ENCODE data around the gene LHX6. TPM values are rescaled to one million over a fixed set of nuclear protein-coding genes. Genes with fewer than 3 reads are reported as not detected.

Gene LHX6
- total RNA-seq, 1 experiment from 2014 or later: 0.62 TPM

DNA sequence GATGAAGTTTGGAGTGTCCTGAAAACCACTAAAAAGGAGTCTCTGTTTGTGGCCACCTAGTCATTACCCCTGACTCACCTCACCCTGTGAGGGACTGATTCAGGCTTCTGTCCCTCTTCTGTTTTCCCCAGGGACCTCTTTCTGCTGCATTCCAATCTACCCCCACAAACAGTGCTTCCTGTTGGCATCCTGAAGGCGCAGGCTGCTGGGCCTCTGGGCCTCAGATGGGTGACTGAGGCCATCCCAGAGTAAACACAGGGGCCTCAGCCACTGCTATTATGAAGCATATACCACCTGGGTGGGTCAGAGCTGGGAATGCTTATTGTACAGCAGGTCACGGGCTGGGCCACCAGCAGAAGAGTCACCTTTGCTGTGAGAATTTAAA is 49.1 kb downstream of the LHX6 start:
- intact Hi-C loops (cut with micrococcal nuclease; ENCODE audit: unreplicated experiment): no loop called here
- BruUV-seq (replicated peaks): no TSS peak
- ChIA-PET CTCF (no interaction called here), POLR2A (no interaction called here)
- H3K27me3 ChIP-seq (ENCODE audit: control insufficient read depth, insufficient read depth, low read length): peaks cover 3% of the 10 kb centered on the region; the same call in 1 of the 2 replicates
- no peaks in the 10 kb centered on the region; the same call in 1 of the 2 replicates for H3K4me1 ChIP-seq (ENCODE audit: control insufficient read depth, insufficient read depth, low read length)
- no peaks in the 10 kb centered on the region for H3K9me3 ChIP-seq (ENCODE audit: control insufficient read depth, insufficient read depth, low read depth, low read length)
- no peaks in the 10 kb centered on the region for H3K36me3 ChIP-seq (ENCODE audit: control insufficient read depth, insufficient read depth, low read length)
- no peak overlapping the region for H3K27ac ChIP-seq (ENCODE audit: low read length)
- TF ChIP-seq SIN3A (IDR thresholded peaks at IDR 0.05; ENCODE audit: borderline replicate concordance, insufficient read depth, low read depth, low read length) (no peak), TCF7L2 (IDR thresholded peaks at IDR 0.05; ENCODE audit: low read depth, low read length) (no peak)
- TF ChIP-seq, protein P1, sequence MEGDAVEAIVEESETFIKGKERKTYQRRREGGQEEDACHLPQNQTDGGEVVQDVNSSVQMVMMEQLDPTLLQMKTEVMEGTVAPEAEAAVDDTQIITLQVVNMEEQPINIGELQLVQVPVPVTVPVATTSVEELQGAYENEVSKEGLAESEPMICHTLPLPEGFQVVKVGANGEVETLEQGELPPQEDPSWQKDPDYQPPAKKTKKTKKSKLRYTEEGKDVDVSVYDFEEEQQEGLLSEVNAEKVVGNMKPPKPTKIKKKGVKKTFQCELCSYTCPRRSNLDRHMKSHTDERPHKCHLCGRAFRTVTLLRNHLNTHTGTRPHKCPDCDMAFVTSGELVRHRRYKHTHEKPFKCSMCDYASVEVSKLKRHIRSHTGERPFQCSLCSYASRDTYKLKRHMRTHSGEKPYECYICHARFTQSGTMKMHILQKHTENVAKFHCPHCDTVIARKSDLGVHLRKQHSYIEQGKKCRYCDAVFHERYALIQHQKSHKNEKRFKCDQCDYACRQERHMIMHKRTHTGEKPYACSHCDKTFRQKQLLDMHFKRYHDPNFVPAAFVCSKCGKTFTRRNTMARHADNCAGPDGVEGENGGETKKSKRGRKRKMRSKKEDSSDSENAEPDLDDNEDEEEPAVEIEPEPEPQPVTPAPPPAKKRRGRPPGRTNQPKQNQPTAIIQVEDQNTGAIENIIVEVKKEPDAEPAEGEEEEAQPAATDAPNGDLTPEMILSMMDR (IDR thresholded peaks at IDR 0.05): no peak
- H3K4me3 ChIP-seq (ENCODE audit: low read depth in 2 of 2, low read length in 2 of 2): no peak overlapping the region
- DNase-seq (ENCODE audit: low read depth, low spot score) (no peak), ATAC-seq (no peak)
- in situ Hi-C loops (cut with HindIII; ENCODE audit: low pct_unique_long_range_greater_than_20kb, low sequenced_read_pairs): no loop called here

DNA sequence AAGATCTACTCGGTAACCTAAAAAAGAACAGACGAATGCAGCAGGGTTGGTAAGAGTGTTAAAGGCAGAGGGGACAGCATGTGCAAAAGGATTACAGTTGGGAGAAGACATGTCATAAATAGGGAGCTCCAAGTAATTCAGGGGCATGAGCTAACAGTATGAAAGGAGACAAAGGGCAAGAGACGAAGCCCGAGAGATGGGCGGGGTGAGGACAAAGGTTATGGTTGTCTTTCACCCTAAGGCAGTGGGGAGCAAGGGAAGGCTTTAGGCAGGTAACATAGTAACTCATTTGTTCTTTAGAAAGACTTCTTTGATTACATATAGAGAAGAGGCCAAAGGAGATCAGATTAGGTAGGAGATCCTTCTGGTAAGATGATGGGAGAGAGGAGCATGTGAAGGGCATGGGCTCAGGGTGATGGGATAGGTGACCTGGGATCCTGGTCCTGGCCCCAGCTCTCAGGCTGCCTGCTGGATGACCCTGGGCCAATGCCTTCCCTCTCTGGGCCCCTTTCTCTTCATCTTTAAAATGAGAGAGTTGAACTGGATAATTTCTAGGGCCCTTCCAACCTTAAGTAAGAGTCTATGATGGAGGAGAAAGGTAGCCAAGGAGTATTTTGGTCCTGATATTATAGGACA is 49.6 kb downstream of the LHX6 start:
- H3K27me3 ChIP-seq (ENCODE audit: control insufficient read depth, insufficient read depth, low read length): peaks cover 3% of the 10 kb centered on the region; the same call in 1 of the 2 replicates
- no peaks in the 10 kb centered on the region for H3K9me3 ChIP-seq (ENCODE audit: control insufficient read depth, insufficient read depth, low read depth, low read length)
- ChIA-PET POLR2A (no interaction called here), CTCF (no interaction called here)
- H3K27ac ChIP-seq (ENCODE audit: low read length): no peak overlapping the region
- intact Hi-C loops (cut with micrococcal nuclease; ENCODE audit: unreplicated experiment): no loop called here
- DNase-seq (ENCODE audit: low read depth, low spot score) (no peak), ATAC-seq (no peak)
- in situ Hi-C loops (cut with HindIII; ENCODE audit: low pct_unique_long_range_greater_than_20kb, low sequenced_read_pairs): no loop called here
- no TSS peak for BruUV-seq (replicated peaks)
- H3K36me3 ChIP-seq (ENCODE audit: control insufficient read depth, insufficient read depth, low read length): no peaks in the 10 kb centered on the region
- no peaks in the 10 kb centered on the region; the same call in 1 of the 2 replicates for H3K4me1 ChIP-seq (ENCODE audit: control insufficient read depth, insufficient read depth, low read length)
- TF ChIP-seq, protein P1 (IDR thresholded peaks at IDR 0.05): no peak
- H3K4me3 ChIP-seq (ENCODE audit: low read depth in 2 of 2, low read length in 2 of 2): no peak overlapping the region

- TF ChIP-seq REST (IDR thresholded peaks at IDR 0.05; ENCODE audit: insufficient read depth in 1 of 2, low read depth in 2 of 2, low read length in 1 of 2) (no peak), POLR2AphosphoS5 (IDR thresholded peaks at IDR 0.05; ENCODE audit: low read depth, low read length) (no peak), SIN3A (IDR thresholded peaks at IDR 0.05; ENCODE audit: borderline replicate concordance, insufficient read depth, low read depth, low read length) (no peak), TCF7L2 (IDR thresholded peaks at IDR 0.05; ENCODE audit: low read depth, low read length) (no peak)
- TF ChIP-seq, protein P1 (IDR thresholded peaks at IDR 0.05): no peak
- Histone ChIP-seq H3K27ac (ENCODE audit: low read length) (no peak overlapping the region), H3K9me3 (ENCODE audit: control insufficient read depth, insufficient read depth, low read depth, low read length) (no peaks in the 10 kb centered on the region), H3K4me1 (ENCODE audit: control insufficient read depth, insufficient read depth, low read length) (no peaks in the 10 kb centered on the region; the same call in 1 of the 2 replicates), H3K4me3 (ENCODE audit: low read depth in 2 of 2, low read length in 2 of 2) (no peak overlapping the region), H3K36me3 (ENCODE audit: control insufficient read depth, insufficient read depth, low read length) (no peaks in the 10 kb centered on the region), H3K27me3 (ENCODE audit: control insufficient read depth, insufficient read depth, low read length) (no peaks in the 10 kb centered on the region; the same call in 1 of the 2 replicates)
- no peak for ATAC-seq
- in situ Hi-C loops (cut with HindIII; ENCODE audit: low pct_unique_long_range_greater_than_20kb, low sequenced_read_pairs): no loop called here
- intact Hi-C loops (cut with micrococcal nuclease; ENCODE audit: unreplicated experiment): no loop called here
- no TSS peak for BruUV-seq (replicated peaks)
- no peak for DNase-seq (ENCODE audit: low read depth, low spot score)
- ChIA-PET POLR2A (no interaction called here), CTCF (no interaction called here)
These were observed 51.8 kb downstream of the LHX6 start for GRCh38 chr9:122176916-122177315.

Data from Panc1 (cell line).